OCI-LY7 (cell line): ENCODE measurements around the gene ATXN1. TPM values are rescaled to one million over a fixed set of nuclear protein-coding genes. Genes with fewer than 3 reads are reported as not detected.

Source experiments
- BruUV-seq: library from RNA; stranded (reverse); fragments of 400-500 nt; replicated peaks from 2 replicates; lab custom pipeline; 2021; lab: Mats Ljungman, UMichigan
- CTCF ChIA-PET: fragments of 300-600 bp; sonication (Branson Sonifier 250); formaldehyde crosslinking; loops from one replicate; lab custom pipeline; 2022; ENCODE audit warnings: antibody characterized with exemption; ENCODE audit not compliant: unreplicated experiment; lab: Charles Lee
- POLR2A ChIA-PET: fragments of 300-600 bp; sonication (Branson Sonifier 250); formaldehyde crosslinking; loops from one replicate; lab custom pipeline; 2022; ENCODE audit warnings: antibody characterized with exemption; lab: Charles Lee
- DNase-seq: peaks from one replicate; pipeline ENCODE4 v3.0.0-alpha.2; 2015; ENCODE audit warnings: low spot score
- H2AFZ ChIP-seq: fragments of 200-600 bp; sonication (generic), shearing (Covaris generic); 2 replicates; pipeline ENCODE4 v1.6.1; 2014; ENCODE audit warnings: mild to moderate bottlenecking, antibody characterized with exemption, low read length, moderate library complexity
- H3K27ac ChIP-seq: fragments of 200-600 bp; sonication (generic); 2 replicates; pipeline ENCODE4 v1.5.1; 2014; ENCODE audit warnings: mixed run types, low read depth, mild to moderate bottlenecking, moderate library complexity, low read length, inconsistent platforms; ENCODE audit not compliant: poor library complexity, severe bottlenecking
- H3K36me3 ChIP-seq: fragments of 200-600 bp; sonication (generic); 2 replicates; pipeline ENCODE4 v1.6.1; 2014; ENCODE audit warnings: mild to moderate bottlenecking, antibody characterized with exemption, low read length, moderate library complexity, mixed read lengths; ENCODE audit not compliant: insufficient read depth
- H3K4me1 ChIP-seq: fragments of 200-600 bp; sonication (generic); 2 replicates; pipeline ENCODE4 v1.5.1; 2014; ENCODE audit warnings: mild to moderate bottlenecking, low read length; ENCODE audit not compliant: insufficient read depth, poor library complexity, severe bottlenecking
- H3K4me2 ChIP-seq: fragments of 200-600 bp; sonication (generic); 2 replicates; pipeline ENCODE4 v1.6.1; 2014; ENCODE audit warnings: mild to moderate bottlenecking, low read length
- H3K4me3 ChIP-seq: fragments of 200-600 bp; sonication (generic); 2 replicates; pipeline ENCODE4 v1.5.1; 2014; ENCODE audit warnings: mild to moderate bottlenecking, low read depth, low read length; ENCODE audit not compliant: poor library complexity, severe bottlenecking
- H3K79me2 ChIP-seq: fragments of 200-600 bp; sonication (generic); 2 replicates; pipeline ENCODE4 v1.6.1; 2016; ENCODE audit warnings: low read depth, mild to moderate bottlenecking, low read length, moderate library complexity, mixed read lengths; ENCODE audit not compliant: insufficient read depth
- H3K9me2 ChIP-seq: fragments of 200-600 bp; sonication (generic); 2 replicates; pipeline ENCODE4 v1.6.1; 2016; ENCODE audit warnings: mild to moderate bottlenecking, low read length, mixed read lengths; ENCODE audit not compliant: insufficient read depth
- H3K9me3 ChIP-seq: fragments of 200-600 bp; sonication (generic); 2 replicates; pipeline ENCODE4 v1.6.1; 2014; ENCODE audit warnings: mild to moderate bottlenecking, mixed run types, low read length, mixed read lengths
- H4K20me1 ChIP-seq: fragments of 200-600 bp; sonication (generic); 2 replicates; pipeline ENCODE4 v1.6.1; 2014; ENCODE audit warnings: mild to moderate bottlenecking, antibody characterized with exemption, low read length, moderate library complexity, mixed read lengths; ENCODE audit not compliant: insufficient read depth
- CTCF ChIP-seq: fragments of 200-600 bp; sonication (generic); conservative IDR thresholded peaks from 2 replicates; pipeline ENCODE4 v1.5.1; 2014; ENCODE audit warnings: mild to moderate bottlenecking, antibody characterized with exemption, low read length, moderate library complexity, mixed read lengths
- EZH2phosphoT487 ChIP-seq: fragments of 200-600 bp; sonication (generic); IDR thresholded peaks from 2 replicates; pipeline ENCODE4 v1.6.1; 2018; ENCODE audit warnings: low read depth, borderline replicate concordance, mild to moderate bottlenecking, mixed run types, antibody characterized with exemption, low read length, moderate library complexity, mixed read lengths
- intact Hi-C: fragments of 100-400 bp; cut with micrococcal nuclease; formaldehyde crosslinking; loops from one replicate; pipeline ENCODE4 v1.10.0; 2022; ENCODE audit not compliant: unreplicated experiment
- total RNA-seq, 2 experiments: library from RNA; depleted of rRNA in 1 of 2; stranded (reverse); fragments of >200 nt in 1 of 2; shearing (Covaris generic) in 1 of 2; gene quantifications; 2 replicates each; pipeline ENCODE4 v1.2.3, GENCODE V29; 2014 to 2022

ATXN1 gene
- total RNA-seq, 2 experiments from 2014 or later: not detected

GRCh38 chr6:16544521-16544920 is 216.7 kb downstream of the ATXN1 start:
- no peaks in the 10 kb centered on the region for H3K9me2 ChIP-seq
- no peak for TF ChIP-seq CTCF
- TF ChIP-seq EZH2phosphoT487: no peak
- intact Hi-C loops: no loop called here
- H2AFZ ChIP-seq: no peak overlapping the region
- ChIA-PET CTCF (interaction anchor here (1.3 kb wide), 1 partner anchor 135 kb away, joined by 3 read pairs; no protein-coding TSS in a partner anchor), POLR2A (interaction anchor here (0.6 to 1.3 kb wide), 4 partner anchors 11 to 205 kb away, joined by 3 to 4 read pairs (median 3); no protein-coding TSS in a partner anchor)
- DNase-seq: no peak
- H3K4me2 ChIP-seq: no peak overlapping the region
- no peak overlapping the region for H3K27ac ChIP-seq
- no peaks in the 10 kb centered on the region for H3K79me2 ChIP-seq
- BruUV-seq: no TSS peak
- no peaks in the 10 kb centered on the region for H4K20me1 ChIP-seq
- no peaks in the 10 kb centered on the region for H3K36me3 ChIP-seq
- no peaks in the 10 kb centered on the region for H3K9me3 ChIP-seq
- no peaks in the 10 kb centered on the region for H3K4me1 ChIP-seq
- H3K4me3 ChIP-seq: no peak overlapping the region

GRCh38 chr6:16544006-16544405 is 217.3 kb downstream of the ATXN1 start:
- H3K79me2 ChIP-seq: no peaks in the 10 kb centered on the region
- H4K20me1 ChIP-seq: no peaks in the 10 kb centered on the region
- H2AFZ ChIP-seq: no peak overlapping the region
- POLR2A ChIA-PET: interaction anchor here (1.2 to 1.3 kb wide), 2 partner anchors 11 to 204 kb away, joined by 3 read pairs; no protein-coding TSS in a partner anchor
- CTCF ChIA-PET: interaction anchor here (1.3 kb wide), 1 partner anchor 134 kb away, joined by 3 read pairs; no protein-coding TSS in a partner anchor
- BruUV-seq: no TSS peak
- H3K9me2 ChIP-seq: no peaks in the 10 kb centered on the region
- H3K9me3 ChIP-seq: no peaks in the 10 kb centered on the region
- no peaks in the 10 kb centered on the region for H3K36me3 ChIP-seq
- H3K4me3 ChIP-seq: no peak overlapping the region
- no peak overlapping the region for H3K4me2 ChIP-seq
- DNase-seq: no peak
- intact Hi-C loops: no loop called here
- no peak overlapping the region for H3K27ac ChIP-seq
- TF ChIP-seq EZH2phosphoT487 (no peak), CTCF (no peak)
- H3K4me1 ChIP-seq: no peaks in the 10 kb centered on the region

- CTCF ChIA-PET: no interaction called here
- Histone ChIP-seq H3K9me3 (no peaks in the 10 kb centered on the region), H3K4me2 (no peak overlapping the region), H3K36me3 (no peaks in the 10 kb centered on the region), H3K9me2 (no peaks in the 10 kb centered on the region), H3K4me3 (no peak overlapping the region), H3K27ac (no peak overlapping the region), H2AFZ (no peak overlapping the region), H3K79me2 (no peaks in the 10 kb centered on the region), H4K20me1 (no peaks in the 10 kb centered on the region), H3K4me1 (no peaks in the 10 kb centered on the region)
- no peak for DNase-seq
- no peak for TF ChIP-seq EZH2phosphoT487
- no peak for TF ChIP-seq CTCF
- intact Hi-C loops: no loop called here
- POLR2A ChIA-PET: no interaction called here
- BruUV-seq: no TSS peak
Observed at GRCh38 chr6:16543521-16543920, 217.7 kb downstream of the ATXN1 start.
